Testis (tissue), 3 donors: ENCODE data around the gene NDRG4. TPM values are rescaled to one million over a fixed set of nuclear protein-coding genes. Genes with fewer than 3 reads are reported as not detected.
A peak's percentile ranks its signal among the peaks of the same experiment; 100 is the strongest.

Source experiments
- DNase-seq: peaks from one replicate; pipeline ENCODE4 v3.0.0-alpha.2; 2019
- H3K27ac ChIP-seq, 2 donors: fragments of 200-600 bp; sonication (generic); one replicate each; pipeline ENCODE4 v1.5.1; 2019
- H3K27me3 ChIP-seq: fragments of 200-600 bp; sonication (generic); one replicate; pipeline ENCODE4 v1.5.1; 2019
- H3K36me3 ChIP-seq: fragments of 200-600 bp; sonication (generic); one replicate; pipeline ENCODE4 v1.5.1; 2017; ENCODE audit warnings: low read depth; ENCODE audit errors: missing control alignments
- H3K4me1 ChIP-seq: fragments of 200-600 bp; sonication (generic); one replicate; pipeline ENCODE4 v1.5.1; 2019
- H3K4me3 ChIP-seq, 2 donors: fragments of 200-600 bp; sonication (generic); one replicate each; pipeline ENCODE4 v1.5.1; 2017 to 2019
- H3K9me3 ChIP-seq: fragments of 200-600 bp; sonication (generic); one replicate; pipeline ENCODE4 v1.5.1; 2017
- POLR2A ChIP-seq: fragments of 450-650 bp; IDR thresholded peaks from one replicate; pipeline ENCODE4 v1.6.1; 2017; ENCODE audit warnings: antibody characterized with exemption, mild to moderate bottlenecking, moderate library complexity
- WGBS, 2 donors: methylation state at CpG; one replicate each; pipeline ENCODE4 v1.1.5; 2018; 5-methylcytosine and 5-hydroxymethylcytosine counted together
- intact Hi-C: fragments of 100-400 bp; cut with DNase I; formaldehyde crosslinking; loops from one replicate; pipeline ENCODE4 v1.15.1; 2023; ENCODE audit warnings: low total_unique reads
- polyA plus RNA-seq: library from polyadenylated mRNA; stranded (reverse); fragments of 350-450 nt; fragmentation: Illumina TruSeq; extraction: RNeasy Lipid Tissue Mini Kit (QIAGEN cat#74804); gene quantifications from one replicate; pipeline ENCODE4 v1.2.3, GENCODE V29; 2014; ENCODE audit warnings: low read depth, low replicate concordance; ENCODE audit not compliant: insufficient read depth
- total RNA-seq, 2 donors: library from RNA; depleted of rRNA; stranded (reverse); fragments of >200 nt; gene quantifications; one replicate each; pipeline ENCODE4 v1.2.3, GENCODE V29; 2016
- TF ChIP-seq, protein P1 (sequence below), 3 experiments: fragments of 450-650 bp in 2 of 3; fragments of 200-600 bp in 1 of 3; sonication (generic) in 1 of 3; IDR thresholded peaks; one replicate each; pipeline ENCODE4 v1.5.1; 2016 to 2019; ENCODE audit warnings: antibody characterized with exemption in 3 of 3, mild to moderate bottlenecking in 2 of 3, moderate library complexity in 1 of 3

NDRG4 gene
- total and polyA plus RNA-seq, 3 donors from 2014 or later, result 142 to 444 (median 375) TPM

- Histone ChIP-seq H3K27ac (no peak overlapping the region), H3K27me3 (no peaks in the 10 kb centered on the region), H3K9me3 (no peaks in the 10 kb centered on the region), H3K4me3 (no peak overlapping the region), H3K36me3 (no peaks in the 10 kb centered on the region), H3K4me1 (peaks cover 6% of the 10 kb centered on the region)
- no peak for DNase-seq
- 88 to 94% methylated on average over 3 to 5 of the region's 5 CpGs for WGBS, 2 donors
- TF ChIP-seq, protein P1, sequence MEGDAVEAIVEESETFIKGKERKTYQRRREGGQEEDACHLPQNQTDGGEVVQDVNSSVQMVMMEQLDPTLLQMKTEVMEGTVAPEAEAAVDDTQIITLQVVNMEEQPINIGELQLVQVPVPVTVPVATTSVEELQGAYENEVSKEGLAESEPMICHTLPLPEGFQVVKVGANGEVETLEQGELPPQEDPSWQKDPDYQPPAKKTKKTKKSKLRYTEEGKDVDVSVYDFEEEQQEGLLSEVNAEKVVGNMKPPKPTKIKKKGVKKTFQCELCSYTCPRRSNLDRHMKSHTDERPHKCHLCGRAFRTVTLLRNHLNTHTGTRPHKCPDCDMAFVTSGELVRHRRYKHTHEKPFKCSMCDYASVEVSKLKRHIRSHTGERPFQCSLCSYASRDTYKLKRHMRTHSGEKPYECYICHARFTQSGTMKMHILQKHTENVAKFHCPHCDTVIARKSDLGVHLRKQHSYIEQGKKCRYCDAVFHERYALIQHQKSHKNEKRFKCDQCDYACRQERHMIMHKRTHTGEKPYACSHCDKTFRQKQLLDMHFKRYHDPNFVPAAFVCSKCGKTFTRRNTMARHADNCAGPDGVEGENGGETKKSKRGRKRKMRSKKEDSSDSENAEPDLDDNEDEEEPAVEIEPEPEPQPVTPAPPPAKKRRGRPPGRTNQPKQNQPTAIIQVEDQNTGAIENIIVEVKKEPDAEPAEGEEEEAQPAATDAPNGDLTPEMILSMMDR (IDR thresholded peaks at IDR 0.05), result no peak
- TF ChIP-seq POLR2A, result no peak
- intact Hi-C loops, result no loop called here
These were observed 32.0 kb upstream of the NDRG4 start for GRCh38 chr16:58467905-58468304.

GRCh38 chr16:58471209-58471975, 28.6 kb upstream of the NDRG4 start:
- Histone ChIP-seq H3K4me1 (peaks cover 8% of the 10 kb centered on the region), H3K27ac (peak overlapping the region; percentile 54 to 70), H3K36me3 (no peaks in the 10 kb centered on the region), H3K9me3 (no peaks in the 10 kb centered on the region), H3K27me3 (no peaks in the 10 kb centered on the region), H3K4me3 (no peak overlapping the region)
- TF ChIP-seq, protein P1 (IDR thresholded peaks at IDR 0.05), result no peak
- TF ChIP-seq POLR2A, result no peak
- intact Hi-C loops, result no loop called here
- no peak for DNase-seq
- WGBS, 2 donors, result 61 to 66% methylated on average over 10 of the region's 10 CpGs

DNA sequence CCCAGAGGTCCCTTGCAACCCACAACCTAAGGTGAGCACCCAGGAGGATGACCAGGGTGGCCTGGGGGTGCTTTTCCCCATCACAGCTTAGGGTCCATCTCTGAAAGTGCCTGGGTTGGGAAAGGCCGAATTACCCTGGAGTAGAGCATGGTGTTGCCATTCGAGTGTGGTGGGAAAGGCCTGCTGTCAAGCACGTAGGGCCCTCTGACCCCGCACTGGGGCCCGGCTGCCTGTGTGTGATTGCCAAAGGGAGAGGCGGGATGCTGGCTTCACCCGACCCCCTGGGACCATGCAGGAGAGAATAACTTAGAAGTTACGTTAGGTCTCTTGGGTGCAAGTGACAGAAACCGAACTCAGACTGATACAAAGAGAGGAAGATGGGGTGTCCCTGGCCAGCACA, 27.7 kb upstream of the NDRG4 start:
- intact Hi-C loops, result no loop called here
- DNase-seq, result no peak
- H3K4me1 ChIP-seq, result peaks cover 13% of the 10 kb centered on the region
- no peaks in the 10 kb centered on the region for H3K27me3 ChIP-seq
- no peak overlapping the region for H3K4me3 ChIP-seq
- no peaks in the 10 kb centered on the region for H3K36me3 ChIP-seq
- no peaks in the 10 kb centered on the region for H3K9me3 ChIP-seq
- peak overlapping the region; percentile 54 to 70 for H3K27ac ChIP-seq
- 83 to 93% methylated on average over 9 of the region's 9 CpGs for WGBS, 2 donors
- TF ChIP-seq POLR2A, result no peak
- TF ChIP-seq, protein P1 (IDR thresholded peaks at IDR 0.05), result no peak

DNA sequence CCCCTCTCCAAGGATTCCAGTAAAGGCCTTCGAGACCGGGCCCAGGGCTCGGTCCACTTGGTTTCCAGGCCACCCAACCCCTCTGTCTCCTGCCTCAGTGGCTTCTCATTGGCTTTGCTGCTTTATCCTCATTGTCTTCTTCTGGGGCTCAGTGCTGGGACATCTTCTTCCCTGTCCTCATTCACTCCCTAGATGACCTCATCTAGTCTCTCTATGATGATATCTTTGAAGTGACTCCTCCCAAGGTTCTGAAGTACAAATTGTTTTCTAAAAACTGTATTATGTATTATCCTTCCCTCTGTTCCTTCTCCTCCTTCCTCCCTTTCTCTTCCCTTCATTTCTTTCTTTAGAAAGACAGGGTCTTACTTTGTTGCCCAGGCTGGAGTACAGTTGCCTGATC, 27.1 kb upstream of the NDRG4 start:
- WGBS, 2 donors, result 81 to 86% methylated on average over 3 of the region's 3 CpGs
- H3K4me1 ChIP-seq, result peaks cover 16% of the 10 kb centered on the region
- H3K4me3 ChIP-seq, result no peak overlapping the region
- intact Hi-C loops, result no loop called here
- H3K27me3 ChIP-seq, result no peaks in the 10 kb centered on the region
- TF ChIP-seq, protein P1 (IDR thresholded peaks at IDR 0.05), result no peak
- TF ChIP-seq POLR2A, result no peak
- DNase-seq, result no peak
- no peaks in the 10 kb centered on the region for H3K36me3 ChIP-seq
- H3K9me3 ChIP-seq, result no peaks in the 10 kb centered on the region
- peak overlapping the region; percentile 54 to 70 for H3K27ac ChIP-seq

GRCh38 chr16:58474296-58474695, 25.6 kb upstream of the NDRG4 start:
- H3K27me3 ChIP-seq, result no peaks in the 10 kb centered on the region
- no peak overlapping the region for H3K4me3 ChIP-seq
- H3K4me1 ChIP-seq, result peaks cover 16% of the 10 kb centered on the region
- intact Hi-C loops, result no loop called here
- TF ChIP-seq POLR2A, result no peak
- TF ChIP-seq, protein P1 (IDR thresholded peaks at IDR 0.05), result no peak
- DNase-seq, result no peak
- peak overlapping the region in 1 of 2 donors; percentile 58 for H3K27ac ChIP-seq
- 84 to 85% methylated on average over 10 of the region's 10 CpGs for WGBS, 2 donors
- no peaks in the 10 kb centered on the region for H3K9me3 ChIP-seq
- H3K36me3 ChIP-seq, result no peaks in the 10 kb centered on the region
